Renal cortical epithelial cell (primary cell): ENCODE data around the gene FAM98B. TPM values are rescaled to one million over a fixed set of nuclear protein-coding genes. Genes with fewer than 3 reads are reported as not detected.
A peak's percentile ranks its signal among the peaks of the same experiment; 100 is the strongest.

ENCODE experiments used
- DNase-seq: peaks from one replicate; pipeline ENCODE4 v3.0.0-alpha.2; 2011; ENCODE audit warnings: low read depth
- total RNA-seq: library from RNA; depleted of rRNA; stranded (reverse); fragments of >200 nt; gene quantifications from 2 replicates; pipeline ENCODE4 v1.2.3, GENCODE V29; 2014

The FAM98B gene
- total RNA-seq, 1 donor from 2014 or later = 14.3 TPM

DNA sequence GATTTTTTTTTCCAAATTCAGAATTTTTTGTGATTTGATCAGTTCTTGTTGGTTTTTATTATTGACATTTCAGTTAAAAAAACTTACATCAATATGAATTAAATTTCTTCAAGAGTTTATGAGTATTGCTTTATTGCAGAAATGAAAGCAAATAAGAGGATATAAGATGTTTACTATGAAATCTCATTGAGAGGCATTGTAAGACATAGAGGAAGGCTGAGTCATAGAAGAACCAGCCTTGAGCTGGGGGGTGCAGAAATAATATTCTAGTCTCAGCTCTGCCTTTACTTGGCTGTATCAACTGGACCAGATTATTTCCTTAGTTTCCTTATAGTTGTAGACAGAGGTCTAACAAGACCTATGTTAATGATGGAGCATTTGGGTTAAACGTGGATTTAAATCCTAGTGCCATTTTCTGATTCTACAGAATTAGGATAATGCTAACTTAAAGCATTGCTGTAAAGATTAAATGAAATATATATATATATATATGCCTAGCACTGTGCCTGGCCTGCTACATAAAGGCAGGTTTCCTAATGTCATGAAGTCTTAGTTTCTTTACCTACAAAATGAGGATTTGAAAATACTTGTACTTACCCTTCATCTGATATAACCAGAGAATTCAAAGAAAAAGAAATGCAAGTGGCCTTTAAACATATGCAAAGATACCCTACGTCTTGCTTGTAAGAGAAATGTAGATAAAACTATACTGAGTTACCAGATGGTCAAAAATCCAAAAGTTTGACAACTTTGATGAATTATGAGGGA, 7.3 kb downstream of the FAM98B start:
- DNase-seq = peak; percentile 11

DNA sequence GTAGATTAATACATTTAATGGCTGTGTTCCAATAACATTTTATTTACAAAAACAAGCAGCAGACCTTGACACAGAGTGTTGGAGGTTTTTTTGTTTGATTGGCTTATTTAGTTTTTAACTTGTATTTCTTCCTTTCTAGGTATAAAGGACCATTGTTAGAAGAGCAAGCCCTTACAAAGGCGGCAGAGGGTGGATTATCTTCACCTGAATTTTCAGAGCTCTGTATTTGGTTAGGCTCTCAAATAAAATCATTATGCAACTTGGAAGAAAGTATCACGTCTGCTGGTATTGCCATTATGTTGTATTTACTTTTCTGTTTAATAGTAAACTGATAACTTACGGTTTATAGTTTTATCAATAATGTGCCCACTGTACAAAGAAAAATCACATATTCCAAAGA, 10.0 kb downstream of the FAM98B start:
- DNase-seq = no peak

DNA sequence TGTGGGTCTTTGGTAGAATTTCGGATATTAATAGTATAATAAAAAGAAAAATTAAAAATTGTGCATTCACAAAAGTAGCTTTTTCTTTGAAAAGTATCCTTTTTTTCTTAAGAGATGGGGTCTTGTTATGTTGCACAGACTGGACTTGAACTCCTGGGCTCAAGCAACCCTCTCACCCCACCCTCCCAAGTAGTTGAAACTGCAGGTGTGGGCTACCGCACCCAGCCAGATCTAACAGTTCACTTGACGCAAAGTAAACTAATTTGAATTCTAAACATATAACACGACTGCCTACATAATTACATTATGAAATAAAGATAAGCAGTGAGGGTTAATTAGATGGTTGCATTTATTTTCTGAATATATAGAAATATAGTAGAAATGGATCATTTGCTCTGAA, 10.7 kb downstream of the FAM98B start:
- DNase-seq = no peak

DNA sequence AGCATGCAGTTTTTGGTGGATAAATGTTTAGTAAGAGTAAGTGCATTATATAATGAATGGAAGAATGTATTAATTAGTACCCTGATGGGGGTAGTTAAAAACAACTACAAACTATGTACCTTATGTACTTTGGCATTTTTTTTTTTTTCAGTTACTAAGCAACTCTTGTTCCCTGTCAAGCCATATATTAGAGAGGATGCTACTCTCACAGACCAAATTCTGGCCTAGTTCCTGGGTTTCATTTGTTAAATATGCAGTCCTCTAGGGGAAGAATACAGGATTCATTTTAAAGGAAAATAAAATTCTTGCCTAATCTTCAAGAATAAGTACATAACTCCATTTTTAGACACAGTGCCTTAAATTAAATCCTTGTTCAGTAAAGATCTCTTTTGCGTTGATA, 16.9 kb downstream of the FAM98B start:
- no peak for DNase-seq

DNA sequence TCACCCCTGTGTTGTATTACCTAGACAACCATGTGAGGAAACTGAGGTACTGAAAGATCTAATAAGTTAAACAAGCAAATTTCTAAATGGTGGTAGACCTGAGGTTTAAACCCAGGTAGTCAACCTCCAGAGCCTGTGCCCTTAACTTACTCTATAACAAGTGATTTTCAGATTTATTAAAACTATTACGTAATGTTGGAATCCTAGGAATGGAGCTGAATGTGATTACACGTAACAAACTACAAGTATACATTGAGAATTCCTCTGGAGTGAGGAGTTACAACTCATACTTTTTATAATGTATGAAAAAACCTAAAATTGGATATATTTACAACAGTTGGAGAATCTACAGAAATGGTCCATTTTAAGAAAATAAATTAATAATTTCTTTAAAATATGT, 18.0 kb downstream of the FAM98B start:
- no peak for DNase-seq

DNA sequence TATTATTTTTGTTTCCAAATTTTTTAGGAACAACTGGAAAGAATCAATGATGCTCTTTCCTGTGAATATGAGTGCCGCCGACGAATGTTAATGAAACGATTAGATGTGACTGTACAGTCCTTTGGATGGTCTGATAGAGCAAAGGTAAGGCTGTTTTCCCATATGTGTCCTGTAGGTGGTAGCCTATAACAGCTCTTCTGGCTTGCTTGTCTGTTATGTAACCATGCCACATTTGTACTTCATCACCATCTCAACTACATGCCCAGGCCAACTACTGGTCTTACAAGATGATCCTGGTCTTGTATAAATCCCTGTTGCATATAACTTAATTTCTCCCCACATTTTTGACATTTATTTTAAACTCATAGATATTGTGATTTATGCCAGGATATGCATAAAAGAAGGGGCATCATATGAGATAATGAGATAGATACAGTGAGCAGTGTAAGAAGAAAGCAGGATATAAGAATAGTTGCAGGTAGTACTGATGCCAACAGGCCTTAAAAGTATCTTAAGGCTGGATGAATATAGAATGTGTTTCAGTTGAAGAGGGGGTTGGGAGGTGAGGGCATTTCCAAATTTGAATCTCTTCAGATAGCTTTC, 20.3 kb downstream of the FAM98B start:
- peak; percentile 80 for DNase-seq

DNA sequence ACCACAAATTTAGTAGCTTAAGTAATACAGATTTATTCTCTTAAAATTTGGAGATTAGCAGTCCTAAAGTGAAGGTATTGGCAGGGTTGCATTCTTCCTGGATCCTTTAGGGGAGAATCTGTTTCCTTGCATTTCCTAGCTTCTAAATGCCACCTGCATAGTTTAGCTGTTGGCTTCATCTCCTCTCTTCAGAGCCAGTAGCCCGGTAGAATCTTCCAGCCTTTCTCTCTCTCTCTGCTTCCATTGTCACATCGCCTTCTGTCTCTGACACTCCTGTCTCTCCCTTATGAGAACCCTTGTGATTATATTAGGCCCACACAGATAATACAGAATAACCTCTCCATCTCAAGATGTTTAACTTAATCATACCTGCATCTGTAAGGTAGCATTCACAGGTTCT, 21.4 kb downstream of the FAM98B start:
- no peak for DNase-seq

DNA sequence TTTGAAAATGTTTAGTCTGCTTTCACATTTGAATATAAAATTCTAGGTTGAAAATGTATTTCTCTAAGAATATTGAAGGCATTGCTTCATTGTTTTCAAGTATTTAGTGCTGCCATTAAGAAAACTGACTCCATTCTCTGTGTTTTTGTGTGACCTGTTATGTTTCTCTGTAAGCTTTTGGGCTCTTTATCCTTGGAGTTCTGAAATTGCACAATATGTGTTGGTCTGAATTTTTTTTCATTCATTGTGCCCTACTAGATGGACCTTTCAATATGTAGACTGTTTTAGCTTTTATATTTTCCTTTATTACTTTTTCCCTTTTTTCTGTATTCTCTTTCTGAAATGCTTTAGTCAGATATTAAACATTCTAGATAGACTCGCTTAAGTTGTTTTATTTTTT, 22.2 kb downstream of the FAM98B start:
- no peak for DNase-seq

DNA sequence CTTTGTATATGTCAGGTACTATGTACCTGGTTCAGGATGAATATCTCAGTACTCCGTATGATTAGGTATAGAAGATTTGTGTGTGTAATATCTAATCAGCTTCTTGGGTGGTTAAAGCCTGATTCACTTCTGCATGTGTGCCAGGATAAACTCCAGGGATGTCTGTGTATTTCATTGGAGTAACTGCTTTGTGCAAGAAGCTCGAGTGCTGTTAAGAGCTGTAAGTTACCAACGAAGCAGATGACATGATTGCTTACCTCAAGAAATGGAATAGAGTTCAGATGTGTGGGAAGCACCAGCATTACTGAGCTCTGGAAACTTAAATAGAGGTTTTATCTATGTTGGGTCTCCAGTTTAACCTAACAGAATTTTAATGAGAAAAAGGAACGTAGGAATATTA, 23.7 kb downstream of the FAM98B start:
- DNase-seq = no peak

DNA sequence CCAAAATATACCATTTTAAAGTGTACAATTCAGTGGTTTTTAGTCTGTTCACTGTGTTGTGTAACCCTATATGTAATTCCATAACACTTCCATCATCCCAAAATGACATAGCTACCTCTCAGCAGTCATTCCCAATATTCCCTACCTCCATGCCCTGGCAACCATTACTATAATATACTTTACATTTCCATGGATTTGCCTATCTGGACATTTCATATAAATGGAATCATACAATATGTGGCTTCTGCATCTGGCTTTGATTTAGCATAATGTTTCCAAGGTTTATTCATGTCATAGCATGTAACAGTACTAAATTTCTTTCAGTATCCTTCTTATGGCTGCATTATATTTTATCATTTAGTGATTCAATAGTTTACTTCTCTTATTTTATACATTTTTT, 25.3 kb downstream of the FAM98B start:
- no peak for DNase-seq

DNA sequence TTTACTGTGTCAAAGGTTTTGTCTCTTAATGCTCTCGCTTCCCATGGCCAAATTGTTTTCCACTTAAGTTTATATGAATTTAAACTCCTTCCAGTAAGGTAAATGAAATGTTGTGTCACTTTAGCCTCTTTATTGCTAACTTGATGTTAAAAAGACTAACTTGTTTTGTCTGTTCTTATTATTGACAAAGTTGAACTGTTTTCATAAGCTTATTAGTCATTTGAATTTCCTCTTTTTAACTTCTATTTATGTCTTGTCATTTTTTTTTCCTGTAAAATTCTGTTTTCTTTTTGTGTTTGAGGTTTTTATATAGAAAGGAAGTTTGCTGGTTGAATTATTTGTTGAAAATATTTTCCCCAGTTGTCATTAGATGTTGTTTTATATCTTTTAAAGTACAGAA, 25.8 kb downstream of the FAM98B start:
- no peak for DNase-seq

DNA sequence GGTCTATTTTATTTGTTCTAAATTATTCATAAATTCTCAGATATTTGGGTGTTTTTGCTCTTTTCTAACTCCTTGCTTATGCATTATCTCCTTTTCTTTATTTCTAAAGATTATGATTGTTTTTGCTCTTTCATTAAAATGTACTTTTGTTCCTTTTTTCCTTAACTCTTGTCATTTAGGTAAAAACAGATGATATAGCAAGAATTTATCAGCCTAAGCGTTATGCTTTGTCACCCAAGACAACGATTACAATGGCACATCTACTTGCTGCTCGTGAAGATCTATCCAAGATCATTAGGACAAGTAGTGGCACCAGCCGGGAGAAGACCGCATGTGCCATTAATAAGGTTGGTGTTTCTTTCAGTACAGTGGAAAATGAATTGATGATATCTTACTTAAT, 27.2 kb downstream of the FAM98B start:
- DNase-seq = no peak

DNA sequence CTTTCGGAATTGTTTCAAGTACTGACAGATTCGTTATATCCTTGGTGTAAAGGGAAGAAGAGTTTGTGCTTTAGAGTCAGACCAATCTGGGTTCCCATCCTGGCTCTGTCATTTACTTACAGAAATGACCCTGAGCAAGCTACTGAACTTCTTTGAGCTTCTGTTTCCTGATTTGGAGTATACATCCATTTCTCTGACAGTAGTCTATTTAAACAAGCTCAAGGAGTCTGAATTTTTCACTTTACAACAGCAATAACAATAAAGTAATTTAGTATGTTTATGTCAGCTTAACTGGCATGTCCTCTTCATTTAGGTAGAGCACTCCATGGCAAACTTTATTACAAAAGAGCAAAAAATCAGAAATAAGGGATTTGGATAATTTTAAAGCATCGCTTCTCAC, 27.8 kb downstream of the FAM98B start:
- DNase-seq = no peak

DNA sequence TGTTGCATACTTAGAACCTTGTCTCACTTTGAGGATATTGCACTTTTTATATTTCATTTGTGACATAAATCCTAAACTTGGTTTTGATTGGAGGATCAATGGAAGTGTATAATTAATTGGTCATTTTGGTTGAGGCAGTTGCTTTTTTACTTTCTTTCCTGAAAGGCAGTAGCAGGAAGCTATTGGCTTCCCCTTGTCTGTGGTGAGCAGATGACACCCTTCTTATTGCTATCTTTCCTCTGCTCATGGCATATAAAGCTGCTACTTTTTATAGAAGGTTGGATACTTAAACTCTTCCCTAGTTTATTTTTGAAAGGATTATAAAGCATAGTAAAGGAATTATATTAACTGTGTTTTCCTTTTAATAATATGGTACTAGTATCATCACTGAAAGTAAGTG, 28.6 kb downstream of the FAM98B start:
- DNase-seq = no peak

DNA sequence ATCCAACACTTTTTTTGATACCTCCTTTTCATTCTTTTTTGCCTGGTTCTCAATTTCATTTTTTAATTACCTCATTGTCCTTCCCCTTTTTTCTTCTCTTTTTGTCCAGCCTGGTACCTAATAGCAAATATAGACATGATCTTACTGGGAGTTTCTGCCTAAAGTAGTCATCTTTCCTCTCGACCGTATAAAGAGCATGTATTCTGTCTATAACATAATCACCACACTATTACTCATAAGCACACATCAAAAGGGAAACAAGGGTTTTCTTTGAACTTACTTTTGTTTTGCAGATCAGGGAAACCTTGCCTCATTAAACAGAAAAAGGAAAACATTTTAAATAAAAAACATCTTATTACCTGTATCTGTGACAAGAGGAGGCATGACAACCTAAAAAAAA, 33.0 kb downstream of the FAM98B start:
- DNase-seq = no peak

DNA sequence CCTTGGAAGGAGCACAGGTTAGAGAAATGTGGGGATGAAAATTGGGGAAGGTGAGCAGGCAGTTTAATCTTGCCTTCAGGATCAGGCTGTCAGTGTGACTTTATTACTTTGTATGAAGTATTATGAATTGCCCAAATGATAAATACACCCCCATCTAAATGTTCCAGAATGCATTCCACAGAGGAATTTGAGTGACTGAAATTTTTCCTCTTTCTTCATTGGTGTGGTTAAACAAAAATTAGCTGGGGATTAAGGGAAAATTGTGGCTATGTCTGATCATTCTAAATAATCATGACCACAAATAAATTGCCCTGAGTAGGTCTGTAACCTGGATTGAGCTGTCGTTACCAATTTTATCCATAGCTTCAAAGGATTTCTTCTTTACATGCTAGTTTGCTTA, 33.5 kb downstream of the FAM98B start:
- DNase-seq = no peak

DNA sequence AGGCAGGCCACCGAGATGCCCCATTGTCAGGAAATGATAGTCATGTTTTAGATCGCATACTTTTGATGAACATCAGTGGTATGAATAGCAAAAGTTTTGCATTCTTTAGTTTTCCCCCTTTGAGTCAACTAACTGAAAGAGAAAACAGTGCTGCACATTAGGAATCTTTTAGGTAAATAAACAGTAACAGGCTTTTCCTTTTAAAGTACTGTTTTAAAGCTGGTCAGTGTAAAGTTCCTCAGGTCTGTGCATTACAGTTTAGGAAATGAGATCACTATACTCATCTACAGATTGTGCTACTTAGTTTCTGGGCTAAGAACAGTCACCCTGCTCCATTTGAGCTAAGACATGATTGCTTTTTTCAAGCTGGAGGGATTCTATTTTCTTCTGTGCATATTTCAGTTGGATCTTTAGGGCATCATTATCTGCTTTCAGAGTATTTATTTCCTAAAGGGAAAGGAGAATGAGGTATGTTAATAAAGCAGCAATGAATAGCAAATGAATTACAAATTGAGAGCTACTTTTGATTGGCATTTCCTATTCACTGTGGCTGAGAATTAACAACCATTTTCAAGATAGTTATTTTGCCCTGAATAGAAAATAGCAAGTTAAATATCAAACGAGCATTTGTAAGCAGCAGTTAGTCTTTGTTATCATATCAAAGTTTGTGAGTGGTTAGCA, 36.5 kb downstream of the FAM98B start:
- DNase-seq = no peak

DNA sequence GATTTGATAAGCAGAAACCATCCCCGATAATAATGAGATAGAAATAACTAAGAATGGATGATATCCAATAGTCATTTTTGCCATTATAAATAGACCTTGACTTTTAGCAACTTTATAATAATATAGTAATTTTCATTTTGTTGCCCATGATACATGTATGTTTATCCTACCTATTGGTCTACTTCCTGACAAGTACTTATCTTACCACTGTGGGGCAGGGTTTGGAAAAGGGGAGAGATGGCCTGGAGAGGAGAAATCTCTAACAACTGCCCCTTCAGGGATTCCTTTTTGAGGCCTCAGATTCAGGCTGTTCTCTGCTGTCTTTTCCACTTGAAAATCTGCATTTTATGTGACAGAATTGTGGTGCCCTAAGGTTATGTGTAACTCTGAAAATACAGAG, 42.2 kb downstream of the FAM98B start:
- no peak for DNase-seq

DNA sequence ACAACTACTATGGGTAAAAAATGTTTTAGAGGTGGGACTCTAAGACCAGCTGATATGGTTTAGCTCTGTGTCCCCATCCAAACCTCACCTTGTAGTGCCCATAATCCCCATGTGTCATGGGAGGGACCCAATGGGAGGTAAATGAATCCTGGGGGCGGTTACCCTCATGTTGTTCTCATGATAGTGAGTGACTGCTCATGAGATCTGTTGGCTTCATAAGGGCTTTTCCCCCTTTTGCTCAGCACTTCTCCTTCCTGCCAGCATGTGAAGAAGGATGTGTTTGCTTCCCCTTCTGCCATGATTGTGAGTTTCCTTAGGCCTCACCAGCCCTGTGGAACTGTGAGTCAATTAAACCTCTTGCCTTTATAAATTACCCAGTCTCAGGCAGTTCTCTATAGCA, 45.7 kb downstream of the FAM98B start:
- DNase-seq = no peak

DNA sequence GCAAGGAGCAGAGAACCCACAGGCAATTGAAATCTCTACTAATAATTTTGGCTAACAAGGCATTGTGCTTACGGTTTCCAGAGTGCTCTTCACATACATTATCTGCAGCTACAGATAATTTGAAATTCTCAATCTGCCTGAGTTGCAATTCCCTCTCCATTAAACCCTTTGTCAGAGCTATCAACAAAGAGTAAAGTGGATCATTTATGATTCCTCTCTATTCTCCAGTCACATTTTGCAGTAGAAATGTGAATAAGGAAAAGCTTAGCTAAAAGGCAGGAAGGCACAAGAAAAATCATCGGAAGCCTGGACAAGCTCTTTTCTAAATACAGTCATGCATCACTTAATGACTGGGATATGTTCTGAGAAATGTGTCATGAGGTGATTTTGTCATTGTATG, 49.6 kb downstream of the FAM98B start:
- no peak for DNase-seq

DNA sequence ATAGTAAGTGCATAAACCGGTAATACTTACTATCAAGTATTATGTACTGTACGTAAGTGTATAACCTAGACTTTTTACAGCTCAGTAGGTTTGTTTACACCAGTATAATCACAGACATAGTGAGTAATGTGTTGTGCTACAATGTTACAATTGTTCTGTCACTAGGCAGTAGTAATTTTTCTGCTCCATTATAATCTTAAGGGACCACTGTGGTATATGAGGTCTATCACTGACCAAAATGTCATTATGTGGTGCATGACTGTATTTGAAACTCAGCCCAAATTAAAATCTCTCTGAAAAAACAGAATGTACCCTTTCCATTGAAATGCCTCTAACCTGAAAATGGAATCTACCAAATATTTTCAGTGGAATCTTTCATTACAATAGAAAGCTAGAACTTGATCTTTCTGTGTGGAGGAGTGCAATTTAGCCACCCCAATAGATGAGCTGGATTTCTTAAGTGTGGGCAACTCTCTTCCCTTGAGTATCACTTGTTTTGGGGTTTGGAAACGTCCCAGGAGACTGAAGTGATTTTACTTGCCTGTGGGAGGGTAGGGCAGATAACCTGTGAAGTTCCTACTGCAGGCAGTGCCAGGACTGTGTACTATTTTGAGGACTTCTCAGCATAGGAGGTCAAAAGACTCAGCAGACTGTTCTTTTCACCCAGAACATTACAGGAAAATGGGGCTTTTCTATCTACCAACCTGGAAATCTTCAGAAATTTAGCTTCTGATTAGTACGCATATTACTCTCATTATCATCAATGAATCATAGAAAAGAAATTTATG, 50.9 kb downstream of the FAM98B start:
- DNase-seq = peak; percentile 26

DNA sequence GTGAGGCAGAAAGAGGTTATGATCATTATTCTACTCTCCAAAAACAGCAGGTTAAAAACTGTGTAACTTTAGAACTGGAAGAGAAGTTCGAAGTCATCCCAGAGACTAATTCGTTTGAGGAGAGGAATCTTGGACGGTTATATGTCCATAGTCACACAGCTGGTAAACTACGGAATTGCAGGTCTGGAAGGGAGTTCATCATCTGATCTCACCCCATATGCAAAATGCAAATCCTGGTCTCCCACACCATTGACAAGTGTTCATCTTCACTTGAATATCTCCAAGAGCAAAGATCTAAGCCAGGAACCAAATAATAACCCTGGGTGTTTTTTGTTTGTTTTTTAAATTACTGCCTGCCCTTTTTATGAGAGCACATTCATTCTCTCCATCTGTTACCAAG, 53.1 kb downstream of the FAM98B start:
- DNase-seq = no peak

DNA sequence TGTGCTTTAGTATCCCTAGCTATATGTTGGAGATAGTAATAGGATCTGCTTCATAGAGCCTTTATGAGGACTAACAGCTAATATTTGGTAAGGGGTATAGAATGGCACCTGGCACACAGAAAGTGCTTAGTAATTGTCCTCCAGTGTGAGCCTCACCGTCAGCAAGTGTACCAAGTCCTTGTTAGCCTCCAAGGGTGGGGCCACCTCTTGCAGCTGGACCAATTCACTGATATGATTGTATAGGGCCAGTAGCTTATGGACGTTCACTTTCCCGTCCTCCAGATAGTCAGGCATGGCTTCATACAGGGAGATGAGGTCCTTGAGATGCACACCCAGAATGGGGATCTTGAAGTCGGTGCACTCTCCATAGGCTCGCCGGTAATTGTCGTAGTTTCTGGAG, 53.6 kb downstream of the FAM98B start:
- no peak for DNase-seq
